K562 (cell line): ENCODE data around the gene ST6GALNAC6. TPM values are rescaled to one million over a fixed set of nuclear protein-coding genes. Genes with fewer than 3 reads are reported as not detected.

Source experiments
- ARID1B ChIP-seq: fragments of 450-650 bp; IDR thresholded peaks from 2 replicates; pipeline ENCODE4 v1.6.1; 2016; ENCODE audit warnings: antibody characterized with exemption, mild to moderate bottlenecking, inconsistent platforms
- CXXC5 ChIP-seq: fragments of 250-450 bp; sonication (Bioruptor Pico); IDR thresholded peaks from 2 replicates; pipeline ENCODE4 v1.8.0; 2022; ENCODE audit warnings: inconsistent platforms, mild to moderate bottlenecking, moderate library complexity
- ELF1 ChIP-seq: fragments of 200-800 bp; sonication (Bioruptor generic); IDR thresholded peaks from 2 replicates; pipeline ENCODE4 v1.6.1; 2016; ENCODE audit warnings: missing genetic modification characterization, missing compliant biosample characterization
- ETV5 ChIP-seq: sonication (generic); formaldehyde crosslinking; IDR thresholded peaks from 2 replicates; pipeline ENCODE4 v1.4.0; 2020; ENCODE audit warnings: low read depth, mild to moderate bottlenecking, missing genetic modification reagents
- GMEB1 ChIP-seq: fragments of 250-450 bp; sonication (Bioruptor Pico); IDR thresholded peaks from 2 replicates; pipeline ENCODE4 v1.4.0; 2020; ENCODE audit warnings: mild to moderate bottlenecking
- KAT8 ChIP-seq: fragments of 450-650 bp; IDR thresholded peaks from 2 replicates; pipeline ENCODE4 v1.6.1; 2016; ENCODE audit warnings: low read depth, mild to moderate bottlenecking
- KDM1A ChIP-seq, 2 experiments: fragments of 450-650 bp; IDR thresholded peaks; 2 replicates each; pipeline ENCODE4 v1.6.1; 2016; ENCODE audit warnings: mild to moderate bottlenecking in 2 of 2
- L3MBTL2 ChIP-seq: fragments of 450-650 bp; IDR thresholded peaks from 2 replicates; pipeline ENCODE4 v1.6.1; 2016; ENCODE audit warnings: mild to moderate bottlenecking, moderate library complexity
- MAFG ChIP-seq: fragments of 450-650 bp; conservative IDR thresholded peaks from 2 replicates; pipeline ENCODE4 v1.6.1; 2016; ENCODE audit warnings: missing genetic modification characterization, missing compliant biosample characterization
- MXD1 ChIP-seq: fragments of 250-450 bp; sonication (Bioruptor Pico); IDR thresholded peaks from 2 replicates; pipeline ENCODE4 v1.8.0; 2021; ENCODE audit warnings: borderline replicate concordance, mild to moderate bottlenecking, moderate library complexity; ENCODE audit not compliant: poor library complexity, severe bottlenecking
- NFIC ChIP-seq: fragments of 450-650 bp; IDR thresholded peaks from 2 replicates; pipeline ENCODE4 v1.6.1; 2017; ENCODE audit warnings: mild to moderate bottlenecking, inconsistent platforms
- NR2C2 ChIP-seq, 2 experiments: fragments of 200-800 bp in 1 of 2; sonication (Bioruptor generic) in 1 of 2; sonication (generic) in 1 of 2; formaldehyde crosslinking in 1 of 2; IDR thresholded peaks; 2 replicates each; pipeline versions ENCODE4 v1.6.1 to v1.8.0; 2016 to 2022; ENCODE audit warnings: mild to moderate bottlenecking in 1 of 2, missing compliant biosample characterization in 1 of 2, missing genetic modification characterization in 1 of 2, missing genetic modification reagents in 1 of 2
- NRF1 ChIP-seq, 2 experiments: fragments of 450-650 bp; IDR thresholded peaks in 1 of 2; conservative IDR thresholded peaks in 1 of 2; 2 replicates each; pipeline ENCODE4 v1.6.1; 2014; ENCODE audit warnings: mild to moderate bottlenecking in 2 of 2
- SIN3B ChIP-seq: fragments of 450-650 bp; IDR thresholded peaks from 2 replicates; pipeline ENCODE4 v1.6.1; 2017; ENCODE audit warnings: low read depth, mild to moderate bottlenecking, moderate library complexity
- SRSF1 ChIP-seq: fragments of 200-400 bp; formaldehyde crosslinking; IDR thresholded peaks from 2 replicates; pipeline ENCODE4 v1.6.1; 2017; ENCODE audit warnings: mild to moderate bottlenecking, low read depth, low read length, moderate library complexity
- UBTF ChIP-seq, 2 experiments: IDR thresholded peaks; 2 replicates each; pipeline ENCODE4 v1.6.1; 2012; ENCODE audit warnings: improper control_type of control experiment in 2 of 2, low read depth in 2 of 2, low read length in 2 of 2, borderline replicate concordance in 1 of 2
- ZBTB2 ChIP-seq: fragments of 450-650 bp; IDR thresholded peaks from 2 replicates; pipeline ENCODE4 v1.6.1; 2016; ENCODE audit warnings: antibody characterized with exemption
- ZFP36 ChIP-seq: fragments of 150-350 bp; IDR thresholded peaks from 2 replicates; pipeline ENCODE4 v1.6.1; 2018; ENCODE audit warnings: low read length, low read depth; ENCODE audit not compliant: partially characterized antibody
- ZFX ChIP-seq: sonication (generic); formaldehyde crosslinking; IDR thresholded peaks from 2 replicates; pipeline ENCODE4 v1.8.0; 2022; ENCODE audit warnings: mild to moderate bottlenecking, missing genetic modification reagents, moderate library complexity
- ZNF263 ChIP-seq: sonication (generic); formaldehyde crosslinking; IDR thresholded peaks from 2 replicates; pipeline ENCODE4 v1.8.0; 2022; ENCODE audit warnings: mild to moderate bottlenecking, missing genetic modification reagents, borderline replicate concordance
- ZNF311 ChIP-seq: fragments of 250-450 bp; sonication (Bioruptor Pico); IDR thresholded peaks from 2 replicates; pipeline ENCODE4 v1.4.0; 2020; ENCODE audit warnings: mild to moderate bottlenecking, moderate library complexity
- ZNF41 ChIP-seq: fragments of 250-450 bp; sonication (Bioruptor Pico); conservative IDR thresholded peaks from 2 replicates; pipeline ENCODE4 v1.4.0; 2020; ENCODE audit warnings: mild to moderate bottlenecking
- ZNF77 ChIP-seq: fragments of 250-450 bp; sonication (Bioruptor Pico); IDR thresholded peaks from 2 replicates; pipeline ENCODE4 v1.5.0; 2020
- polyA plus RNA-seq, 8 experiments: library from polyadenylated mRNA; depleted of rRNA in 4 of 8; stranded (reverse) in 5 of 8; unstranded in 3 of 8; fragments of >200 nt; fragmentation: Nextera tagmentation in 2 of 8; fragmentation: Illumina TruSeq in 1 of 8; extraction: Ambion mirVana in 2 of 8; extraction: Trizol in 1 of 8; gene quantifications; 2 replicates each; pipeline versions ENCODE4 v1.2.1 to v1.2.3, GENCODE V29; 2011 to 2014; ENCODE audit warnings: inconsistent platforms in 1 of 8, missing spikeins in 1 of 8
- total RNA-seq, 7 experiments: library from RNA; depleted of rRNA in 6 of 7; stranded (reverse); fragments of >200 nt in 6 of 7; fragmentation: Illumina TruSeq in 2 of 7; extraction: Trizol in 2 of 7; gene quantifications; 2 replicates each; pipeline versions ENCODE4 v1.2.1 to v1.2.3, GENCODE V29; 2011 to 2021; ENCODE audit warnings: low replicate concordance in 1 of 7

Gene ST6GALNAC6
- total and polyA plus RNA-seq, 9 of the 15 experiments (the other 6 are each of a cell fraction or from before 2014, with no cell fraction given) = 0.13 to 23.0 (median 14.5) TPM

GRCh38 chr9:127927201-127927987, 28.0 kb upstream of the ST6GALNAC6 start (continued):
- TF ChIP-seq MXD1 (CRISPR knock-in tag) (no peak), ZNF263 (CRISPR knock-in tag) (peak; percentile 62; the same call in 1 of the 2 replicates), ZNF311 (CRISPR knock-in tag) (no peak), ZNF77 (CRISPR knock-in tag) (no peak), NR2C2 (CRISPR knock-in tag; IDR thresholded peaks at IDR 0.05) (no peak), NR2C2 (tag; IDR thresholded peaks at IDR 0.05) (peak; percentile 86), ZBTB2 (no peak), L3MBTL2 (peak; percentile 54), ZFX (CRISPR knock-in tag) (no peak), SRSF1 (no peak), ETV5 (CRISPR knock-in tag) (no peak), ZNF41 (CRISPR knock-in tag) (no peak), KAT8 (no peak), NRF1 (conservative IDR thresholded peaks at IDR 0.05 in 1 of 2, IDR thresholded peaks at IDR 0.05 in 1 of 2) (no peak), NFIC (no peak), UBTF (IDR thresholded peaks at IDR 0.05; ENCODE audit: borderline replicate concordance in 1 of 2, low read depth in 2 of 2, low read length in 2 of 2) (no peak), ARID1B (no peak), ELF1 (tag) (no peak), KDM1A (IDR thresholded peaks at IDR 0.05) (no peak), CXXC5 (CRISPR knock-in tag) (no peak), SIN3B (no peak), ZFP36 (no peak), MAFG (tag) (no peak), GMEB1 (CRISPR knock-in tag) (no peak)
